NB4 (cell line): ENCODE data around the gene FLNB.

Experiments
- CTCF ChIP-seq: IDR thresholded peaks from one replicate; pipeline ENCODE4 v1.5.1; 2012; ENCODE audit warnings: low read depth, low read length
- MAX ChIP-seq: IDR thresholded peaks from 2 replicates; pipeline ENCODE4 v1.6.1; 2011; ENCODE audit warnings: low read depth, low read length
- MYC ChIP-seq: IDR thresholded peaks from 2 replicates; pipeline ENCODE4 v1.6.1; 2011; ENCODE audit warnings: low read depth, low read length
- POLR2A ChIP-seq: IDR thresholded peaks from 2 replicates; pipeline ENCODE4 v1.6.1; 2011; ENCODE audit warnings: mild to moderate bottlenecking; ENCODE audit not compliant: insufficient read length; ENCODE audit errors: extremely low read depth

- no peak for TF ChIP-seq POLR2A
- no peak for TF ChIP-seq CTCF
- no peak for TF ChIP-seq MAX
- no peak for TF ChIP-seq MYC
Observed at GRCh38 chr3:58169371-58169770, 161.1 kb downstream of the FLNB start.
